ENCODE measurements around the gene ZMYND10. TPM values are rescaled to one million over a fixed set of nuclear protein-coding genes. Genes with fewer than 3 reads are reported as not detected.
A peak's percentile ranks its signal among the peaks of the same experiment; 100 is the strongest.

ZMYND10 gene
- total RNA-seq, 1 donor from 2014 or later, result 0.71 TPM

GRCh38 chr3:50371133-50371685 is 25.7 kb upstream of the ZMYND10 start:
- no peak for DNase-seq (ENCODE audit: low spot score)

- DNase-seq (ENCODE audit: low spot score), result no peak
These were observed 25.1 kb upstream of the ZMYND10 start for GRCh38 chr3:50370594-50370993.

DNA sequence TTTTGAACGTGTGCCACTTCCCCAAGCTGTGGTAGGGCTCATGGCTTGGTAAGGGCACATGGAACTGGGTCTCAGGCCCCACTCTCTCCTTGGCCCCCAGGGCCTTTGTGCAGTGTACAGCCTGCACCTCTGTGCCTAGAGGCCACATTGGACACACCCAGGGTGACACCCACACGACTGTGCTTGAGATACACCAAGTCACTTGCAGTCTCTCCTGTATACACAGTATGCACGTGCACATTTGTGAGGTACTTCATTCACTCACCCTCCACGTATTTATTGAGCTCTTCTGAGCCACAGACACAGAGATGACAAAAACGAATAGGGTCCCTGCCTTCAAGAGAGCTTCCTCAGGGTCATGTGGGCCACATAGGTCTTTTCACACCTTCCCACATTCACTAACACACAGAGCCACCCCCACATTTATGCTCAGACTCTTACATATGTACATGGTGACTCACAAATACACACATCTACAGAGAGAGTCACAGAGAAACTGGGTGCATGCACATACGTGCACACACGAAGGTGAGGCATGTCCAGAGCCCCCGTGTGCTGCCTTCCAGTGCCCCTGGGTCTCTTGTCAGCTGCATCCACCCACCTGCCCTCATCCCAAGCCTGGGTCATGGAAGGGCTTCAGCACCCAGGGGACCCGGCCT is 23.6 kb upstream of the ZMYND10 start:
- no peak for DNase-seq (ENCODE audit: low spot score)

DNA sequence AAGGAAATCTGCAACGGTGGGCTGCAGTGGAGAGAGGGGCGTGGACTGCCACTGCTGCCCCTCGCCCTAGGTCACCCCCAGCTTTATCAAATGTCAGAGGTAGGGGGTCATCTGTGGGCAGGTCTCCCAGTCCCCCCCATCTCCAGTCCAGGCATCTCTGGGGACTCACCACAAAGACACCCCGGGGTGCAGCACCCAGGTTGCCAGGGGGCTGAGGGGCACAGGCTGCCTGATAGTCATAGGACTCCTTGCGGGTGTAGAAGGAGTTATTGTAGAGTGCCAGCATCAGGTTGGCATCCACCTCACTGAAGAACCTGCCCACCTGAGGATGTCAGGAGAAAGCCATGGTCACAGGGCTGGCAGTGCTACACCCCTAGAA is 20.3 kb upstream of the ZMYND10 start:
- no peak for DNase-seq (ENCODE audit: low spot score)

DNA sequence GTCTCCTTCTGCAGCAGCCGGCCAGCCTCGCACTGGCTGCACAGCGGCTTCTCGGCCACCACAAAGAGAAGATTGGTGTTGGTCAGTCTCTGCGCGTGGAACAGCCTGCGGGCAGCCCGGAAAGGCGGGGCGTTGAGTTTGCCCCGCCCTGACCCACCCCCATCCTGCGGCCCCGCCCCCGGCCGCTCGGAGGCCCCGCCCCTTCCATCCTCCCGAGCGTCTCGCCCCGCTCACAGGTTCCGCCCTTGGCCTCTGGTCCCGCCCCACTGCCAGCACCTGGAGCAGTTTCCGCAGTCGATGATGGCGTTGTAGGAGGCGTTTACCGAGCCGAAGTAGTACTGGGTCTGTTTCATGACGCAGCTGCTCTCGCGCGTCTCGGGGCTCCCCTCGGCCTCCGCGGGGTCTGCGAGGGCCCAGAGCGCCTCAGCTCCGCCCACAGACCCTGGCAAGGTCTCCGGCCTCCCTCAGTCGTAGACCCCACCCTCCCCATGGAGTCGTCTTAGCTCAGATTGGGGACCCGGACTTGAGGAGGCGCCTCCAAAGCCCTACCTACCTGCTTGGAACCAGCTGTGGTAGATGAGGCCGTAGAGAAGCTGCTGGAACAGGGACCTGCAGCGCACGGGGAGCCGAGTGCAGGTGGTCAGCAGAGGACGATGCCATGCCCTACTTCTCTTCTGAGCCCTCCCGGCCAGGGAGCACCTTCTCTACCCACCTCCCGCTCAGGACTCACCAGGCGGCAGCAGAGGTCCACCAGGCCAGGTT is 19.7 kb upstream of the ZMYND10 start:
- peak; percentile 95 for DNase-seq (ENCODE audit: low spot score)

- DNase-seq (ENCODE audit: low spot score), result no peak
These were observed 19.1 kb upstream of the ZMYND10 start for GRCh38 chr3:50364573-50365079.

DNA sequence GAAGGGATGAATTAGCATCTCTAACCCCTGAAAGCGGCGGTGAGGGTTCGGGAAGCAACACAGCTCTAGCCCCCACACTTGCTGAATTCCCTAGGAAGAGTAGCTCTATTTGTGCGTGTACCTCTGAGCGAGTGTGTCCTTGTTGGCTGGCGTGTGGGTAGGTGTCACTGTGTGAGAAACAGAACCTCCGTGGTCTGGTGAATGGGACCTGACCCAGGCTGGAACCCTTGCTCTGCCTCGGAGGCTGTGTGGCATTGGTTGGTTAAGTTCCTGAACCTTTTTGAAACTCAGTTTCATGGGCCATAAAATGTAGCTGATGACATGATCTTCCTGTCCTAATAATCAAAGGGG is 14.2 kb upstream of the ZMYND10 start:
- DNase-seq (ENCODE audit: low spot score), result no peak

- DNase-seq (ENCODE audit: low spot score), result peak; percentile 97
These were observed 13.6 kb upstream of the ZMYND10 start, which contains the start of gene TMEM115 for GRCh38 chr3:50358911-50359759. Gene TMEM115 (minus strand): TSS chr3:50359521. CDS start chr3:50359063, 458 bp downstream.

- DNase-seq (ENCODE audit: low spot score), result no peak
These were observed 12.9 kb upstream of the ZMYND10 start for GRCh38 chr3:50358355-50358910.

DNA sequence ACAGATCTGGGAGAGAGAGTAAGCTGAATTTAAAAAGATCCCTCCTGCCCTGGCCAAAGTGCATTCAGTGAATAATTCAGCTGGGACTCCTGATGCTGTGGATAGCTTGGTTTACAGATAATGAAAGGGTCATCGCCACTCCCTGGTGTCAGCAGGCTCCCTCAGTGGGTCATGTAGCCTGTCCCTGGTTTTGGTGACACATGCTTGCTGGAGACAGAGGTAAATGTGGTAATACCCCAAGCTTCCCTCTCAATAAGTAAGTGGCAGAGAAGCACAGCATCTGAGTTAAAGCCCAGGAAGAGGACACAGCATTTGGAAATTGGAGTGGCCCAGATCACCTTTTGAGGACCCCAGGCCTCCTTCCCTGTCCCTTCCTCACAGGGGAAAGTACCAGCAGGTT is 11.9 kb upstream of the ZMYND10 start:
- DNase-seq (ENCODE audit: low spot score), result no peak

DNA sequence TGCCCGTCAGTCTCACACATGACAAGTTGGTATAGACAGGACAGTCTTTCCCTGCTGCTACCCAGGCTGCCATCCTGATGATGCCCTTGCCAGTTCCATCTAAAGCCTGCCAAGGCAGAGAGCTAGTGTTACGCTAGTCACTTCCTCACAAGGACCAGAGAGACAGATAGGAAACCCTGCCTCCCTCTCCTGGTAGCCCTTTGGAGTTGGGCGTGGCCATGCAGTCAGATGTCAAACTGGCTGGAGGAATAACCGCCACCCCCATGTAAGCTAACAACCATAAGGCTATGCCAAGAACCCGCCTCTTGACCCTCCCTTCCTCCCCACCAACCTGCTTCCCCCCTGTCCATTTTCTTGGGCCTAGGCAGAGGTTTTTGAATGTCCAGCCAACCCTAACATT is 11.0 kb upstream of the ZMYND10 start:
- DNase-seq (ENCODE audit: low spot score), result no peak

DNA sequence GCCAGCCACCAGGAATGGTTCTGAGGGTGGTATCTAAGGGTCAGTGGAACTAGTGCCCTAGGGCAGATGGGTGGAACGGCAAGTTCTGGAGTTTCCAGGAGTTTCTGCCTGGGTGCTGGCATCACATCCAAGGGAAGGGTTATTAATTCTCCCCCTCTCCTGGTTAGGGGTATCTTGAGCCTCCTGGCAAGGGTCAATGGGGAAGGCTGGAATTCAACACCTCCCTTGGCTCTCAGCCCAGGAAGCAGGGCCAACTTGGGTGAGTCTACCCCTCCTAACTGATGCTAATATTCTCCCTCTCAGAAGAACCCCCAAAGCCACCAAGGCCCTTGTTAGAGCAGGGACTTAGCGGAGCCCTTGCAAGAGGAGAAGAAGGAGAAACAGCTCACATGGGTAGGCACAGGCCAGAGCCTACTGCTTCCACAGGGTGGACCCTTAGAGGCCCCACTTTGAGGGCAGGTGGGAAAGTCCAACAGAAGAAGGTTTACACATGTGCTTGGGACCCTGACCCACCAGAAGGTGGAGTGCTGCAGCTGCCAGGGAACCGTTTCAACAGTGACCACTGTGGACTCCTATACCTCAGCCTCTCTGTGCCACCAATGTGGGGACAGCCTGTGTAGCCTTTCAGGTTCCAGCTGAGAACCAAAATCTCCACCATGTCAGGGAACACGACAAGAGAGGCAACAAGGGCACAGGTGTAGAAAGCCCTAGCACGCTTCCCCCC is 10.5 kb upstream of the ZMYND10 start:
- DNase-seq (ENCODE audit: low spot score), result no peak

DNA sequence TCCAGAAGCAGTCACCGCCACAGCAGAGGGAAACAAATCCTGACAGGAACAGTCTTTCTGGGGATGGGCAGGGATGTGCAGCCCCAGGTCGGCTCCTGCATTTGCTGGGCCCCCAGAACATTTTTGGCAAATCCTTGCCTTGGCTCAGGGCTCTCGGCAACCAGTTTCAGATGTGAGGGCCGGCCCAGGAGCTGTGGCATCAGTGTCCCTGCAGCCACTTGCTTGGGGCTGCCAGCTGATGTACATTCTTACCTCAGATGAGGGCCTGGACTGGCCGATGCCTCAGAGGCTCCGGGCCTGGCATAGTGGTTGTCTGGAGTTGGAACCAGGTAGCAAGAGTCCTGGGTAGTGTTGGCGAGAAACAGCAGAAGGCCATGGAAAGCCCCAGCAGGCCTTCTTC is 9.3 kb upstream of the ZMYND10 start:
- no peak for DNase-seq (ENCODE audit: low spot score)

- no peak for DNase-seq (ENCODE audit: low spot score)
These were observed 8.7 kb upstream of the ZMYND10 start for GRCh38 chr3:50354186-50354764.

DNA sequence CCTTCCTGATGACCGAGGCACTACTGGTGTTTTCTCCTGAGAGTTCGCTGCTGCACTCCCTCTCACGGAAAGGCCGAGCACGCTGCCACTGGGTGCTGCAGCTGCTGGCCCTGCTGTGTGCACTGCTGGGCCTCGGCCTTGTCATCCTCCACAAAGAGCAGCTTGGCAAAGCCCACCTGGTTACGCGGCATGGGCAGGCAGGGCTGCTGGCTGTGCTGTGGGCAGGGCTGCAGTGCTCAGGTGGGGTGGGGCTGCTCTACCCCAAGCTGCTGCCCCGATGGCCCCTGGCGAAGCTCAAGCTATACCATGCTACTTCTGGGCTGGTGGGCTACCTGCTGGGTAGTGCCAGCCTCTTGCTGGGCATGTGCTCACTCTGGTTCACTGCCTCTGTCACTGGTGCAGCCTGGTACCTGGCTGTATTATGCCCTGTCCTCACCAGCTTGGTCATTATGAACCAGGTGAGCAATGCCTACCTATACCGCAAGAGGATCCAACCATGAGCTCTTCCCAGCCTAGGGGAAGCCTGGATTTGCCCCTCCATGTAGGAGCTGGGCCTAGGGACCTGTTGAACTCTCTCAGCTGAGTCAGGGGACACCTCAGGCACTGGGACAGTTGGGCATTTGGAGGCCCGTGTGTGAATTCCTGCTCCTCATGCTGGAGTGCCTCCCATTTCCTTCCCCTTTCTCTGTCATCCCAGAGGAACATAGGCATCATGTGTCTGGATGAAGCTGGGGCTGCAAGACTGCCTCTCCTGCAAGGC is 7.9 kb upstream of the ZMYND10 start:
- no peak for DNase-seq (ENCODE audit: low spot score)

DNA sequence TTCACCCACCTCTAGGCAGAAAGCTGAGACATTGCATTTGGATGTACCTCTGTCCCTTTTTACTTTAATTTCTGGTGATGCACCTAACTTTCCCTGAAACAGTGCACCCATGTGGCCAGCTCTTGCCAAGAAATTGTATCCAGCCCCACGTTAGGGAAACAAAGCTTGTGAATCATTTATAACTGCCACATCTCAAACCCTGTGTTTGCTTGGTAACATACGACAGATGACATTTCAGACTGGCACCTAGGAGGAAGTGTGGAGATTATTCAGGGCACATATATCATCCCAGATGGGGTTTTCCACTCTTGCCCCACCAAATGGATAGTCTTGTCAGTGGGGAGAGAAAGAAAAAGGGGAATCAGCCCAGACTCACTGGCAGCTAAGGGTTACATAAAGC is 7.2 kb upstream of the ZMYND10 start:
- no peak for DNase-seq (ENCODE audit: low spot score)

DNA sequence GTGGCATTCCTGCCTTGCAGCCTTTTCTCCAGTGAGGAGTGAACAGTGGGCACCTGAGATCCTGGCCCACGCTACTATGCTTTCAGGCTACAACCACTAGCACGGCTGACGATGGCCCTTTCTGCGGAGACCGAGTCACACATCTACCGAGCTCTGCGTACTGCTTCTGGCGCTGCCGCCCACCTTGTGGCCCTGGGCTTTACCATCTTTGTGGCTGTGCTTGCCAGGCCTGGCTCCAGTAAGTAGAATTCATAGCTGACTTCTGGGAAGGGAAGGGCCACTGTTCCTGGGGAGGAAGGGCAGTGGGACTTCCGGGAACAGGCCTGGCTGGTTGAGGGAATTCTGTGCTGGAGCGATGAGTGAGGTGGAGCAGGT is 5.8 kb upstream of the ZMYND10 start:
- DNase-seq (ENCODE audit: low spot score), result no peak

GRCh38 chr3:50350527-50351322 is 5.2 kb upstream of the ZMYND10 start, which contains the start of the genes CYB561D2 and NPRL2:
Gene CYB561D2 (plus strand): TSS chr3:50350862. CDS start chr3:50351434, 572 bp downstream.
Gene NPRL2 (minus strand): TSS chr3:50350775. CDS start chr3:50350652, 123 bp downstream.
- DNase-seq (ENCODE audit: low spot score), result peak; percentile 99

GRCh38 chr3:50350213-50350526 is 4.6 kb upstream of the ZMYND10 start:
- DNase-seq (ENCODE audit: low spot score), result no peak
